ENCODE results near the gene SLC7A4.

- TF ChIP-seq POLR2A (IDR thresholded peaks at IDR 0.05) (no peak), CTCF (IDR thresholded peaks at IDR 0.05) (no peak)
Measured at GRCh38 chr22:20986365-20986764, 46.0 kb downstream of the SLC7A4 start.

Measured in thyroid gland (tissue), 4 donors.